OCI-LY1 (cell line): ENCODE data around the gene RALGPS1.

Source experiments
- H2AFZ ChIP-seq: fragments of 200-600 bp; sonication (generic), shearing (Covaris generic); 2 replicates; pipeline ENCODE4 v1.6.0; 2014; ENCODE audit warnings: antibody characterized with exemption, mild to moderate bottlenecking, low read length
- H3F3A ChIP-seq: fragments of 200-600 bp; sonication (generic), shearing (Covaris generic); 2 replicates; pipeline ENCODE4 v1.6.0; 2014; ENCODE audit warnings: mild to moderate bottlenecking, antibody characterized with exemption, low read length, moderate library complexity; ENCODE audit not compliant: insufficient read depth
- H3K27ac ChIP-seq: fragments of 200-600 bp; sonication (generic); 2 replicates; pipeline ENCODE4 v1.5.1; 2014; ENCODE audit warnings: low read length, mixed run types, mild to moderate bottlenecking, low read depth; ENCODE audit not compliant: poor library complexity, severe bottlenecking
- H3K27me3 ChIP-seq: fragments of 200-600 bp; sonication (generic); 2 replicates; pipeline ENCODE4 v1.6.0; 2014; ENCODE audit warnings: antibody characterized with exemption, mild to moderate bottlenecking, low read length, moderate library complexity; ENCODE audit not compliant: insufficient read depth
- H3K36me3 ChIP-seq: fragments of 200-600 bp; sonication (generic); 2 replicates; pipeline ENCODE4 v1.6.1; 2014; ENCODE audit warnings: mild to moderate bottlenecking, antibody characterized with exemption, low read length, moderate library complexity, mixed read lengths; ENCODE audit not compliant: insufficient read depth
- H3K4me1 ChIP-seq: fragments of 200-600 bp; sonication (generic); 2 replicates; pipeline ENCODE4 v1.5.1; 2014; ENCODE audit warnings: mild to moderate bottlenecking, low read length, moderate library complexity; ENCODE audit not compliant: insufficient read depth, severe bottlenecking
- H3K4me2 ChIP-seq: fragments of 200-600 bp; sonication (generic), shearing (Covaris generic); 2 replicates; pipeline ENCODE4 v1.6.1; 2014; ENCODE audit warnings: low read length
- H3K4me3 ChIP-seq: fragments of 200-600 bp; sonication (generic); 2 replicates; pipeline ENCODE4 v1.5.1; 2014; ENCODE audit warnings: low read length, low read depth, mild to moderate bottlenecking, mixed read lengths; ENCODE audit not compliant: poor library complexity, severe bottlenecking
- H3K79me2 ChIP-seq: fragments of 200-600 bp; shearing (Covaris generic); 2 replicates; pipeline ENCODE4 v1.6.1; 2016; ENCODE audit warnings: mixed run types, low read length, mixed read lengths; ENCODE audit not compliant: insufficient read depth
- H3K9ac ChIP-seq: fragments of 200-600 bp; sonication (generic), shearing (Covaris generic); 2 replicates; pipeline ENCODE4 v1.6.1; 2014; ENCODE audit warnings: mild to moderate bottlenecking, low read length, mixed read lengths
- H3K9me2 ChIP-seq: fragments of 200-600 bp; sonication (generic), shearing (Covaris generic); 2 replicates; pipeline ENCODE4 v1.6.1; 2014; ENCODE audit warnings: low read depth, mild to moderate bottlenecking, low read length, mixed read lengths
- H3K9me3 ChIP-seq: fragments of 200-600 bp; shearing (Covaris generic); 2 replicates; pipeline ENCODE4 v1.6.1; 2014; ENCODE audit warnings: low read length, mixed read lengths
- H4K20me1 ChIP-seq: fragments of 200-600 bp; sonication (generic), shearing (Covaris generic); 2 replicates; pipeline ENCODE4 v1.6.0; 2016; ENCODE audit warnings: mild to moderate bottlenecking, low read length; ENCODE audit not compliant: insufficient read depth
- EZH2 ChIP-seq: fragments of 200-600 bp; sonication (generic), shearing (Covaris generic); IDR thresholded peaks from 2 replicates; pipeline ENCODE4 v1.8.0; 2017; ENCODE audit warnings: borderline replicate concordance, mixed run types, mild to moderate bottlenecking, antibody characterized with exemption, low read length, moderate library complexity, mixed read lengths
- TF ChIP-seq, protein P1 (sequence below): fragments of 200-600 bp; sonication (generic), shearing (Covaris generic); IDR thresholded peaks from 2 replicates; pipeline ENCODE4 v1.5.1; 2017; ENCODE audit warnings: mild to moderate bottlenecking, antibody characterized with exemption, low read length, moderate library complexity, mixed read lengths

Gene RALGPS1

DNA sequence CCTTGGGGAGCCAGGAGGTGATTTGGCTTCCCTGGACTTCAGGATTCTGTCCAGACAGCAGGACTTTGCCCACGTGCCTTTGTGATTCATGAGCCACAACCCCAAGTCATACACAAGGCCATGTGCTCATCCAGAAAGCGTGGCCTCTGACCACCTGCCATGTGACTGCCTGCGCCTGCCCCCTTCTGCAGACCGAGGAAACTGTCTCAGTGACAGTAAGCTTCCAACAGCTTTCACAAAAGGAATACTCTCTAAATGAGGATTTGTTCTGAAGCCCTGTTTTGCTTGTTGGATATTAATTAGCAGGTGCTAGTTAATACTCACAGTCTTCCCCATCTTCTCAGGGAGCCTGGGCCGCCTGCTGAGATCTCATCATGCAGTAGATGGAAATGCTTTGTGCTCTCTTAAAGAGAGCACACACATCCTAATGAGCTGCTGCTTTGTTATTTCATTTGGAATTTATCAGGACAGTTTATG, 244.8 kb downstream of the RALGPS1 start:
- TF ChIP-seq, protein P1, sequence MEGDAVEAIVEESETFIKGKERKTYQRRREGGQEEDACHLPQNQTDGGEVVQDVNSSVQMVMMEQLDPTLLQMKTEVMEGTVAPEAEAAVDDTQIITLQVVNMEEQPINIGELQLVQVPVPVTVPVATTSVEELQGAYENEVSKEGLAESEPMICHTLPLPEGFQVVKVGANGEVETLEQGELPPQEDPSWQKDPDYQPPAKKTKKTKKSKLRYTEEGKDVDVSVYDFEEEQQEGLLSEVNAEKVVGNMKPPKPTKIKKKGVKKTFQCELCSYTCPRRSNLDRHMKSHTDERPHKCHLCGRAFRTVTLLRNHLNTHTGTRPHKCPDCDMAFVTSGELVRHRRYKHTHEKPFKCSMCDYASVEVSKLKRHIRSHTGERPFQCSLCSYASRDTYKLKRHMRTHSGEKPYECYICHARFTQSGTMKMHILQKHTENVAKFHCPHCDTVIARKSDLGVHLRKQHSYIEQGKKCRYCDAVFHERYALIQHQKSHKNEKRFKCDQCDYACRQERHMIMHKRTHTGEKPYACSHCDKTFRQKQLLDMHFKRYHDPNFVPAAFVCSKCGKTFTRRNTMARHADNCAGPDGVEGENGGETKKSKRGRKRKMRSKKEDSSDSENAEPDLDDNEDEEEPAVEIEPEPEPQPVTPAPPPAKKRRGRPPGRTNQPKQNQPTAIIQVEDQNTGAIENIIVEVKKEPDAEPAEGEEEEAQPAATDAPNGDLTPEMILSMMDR, result no peak
- TF ChIP-seq EZH2, result no peak
- Histone ChIP-seq H3K9ac (no peak overlapping the region), H4K20me1 (no peaks in the 10 kb centered on the region), H2AFZ (no peak overlapping the region), H3K4me1 (no peaks in the 10 kb centered on the region), H3K36me3 (no peaks in the 10 kb centered on the region), H3K79me2 (no peaks in the 10 kb centered on the region), H3K9me2 (no peaks in the 10 kb centered on the region), H3K4me2 (no peak overlapping the region), H3F3A (no peaks in the 10 kb centered on the region), H3K4me3 (no peak overlapping the region), H3K27me3 (no peaks in the 10 kb centered on the region), H3K27ac (no peak overlapping the region), H3K9me3 (no peaks in the 10 kb centered on the region)

DNA sequence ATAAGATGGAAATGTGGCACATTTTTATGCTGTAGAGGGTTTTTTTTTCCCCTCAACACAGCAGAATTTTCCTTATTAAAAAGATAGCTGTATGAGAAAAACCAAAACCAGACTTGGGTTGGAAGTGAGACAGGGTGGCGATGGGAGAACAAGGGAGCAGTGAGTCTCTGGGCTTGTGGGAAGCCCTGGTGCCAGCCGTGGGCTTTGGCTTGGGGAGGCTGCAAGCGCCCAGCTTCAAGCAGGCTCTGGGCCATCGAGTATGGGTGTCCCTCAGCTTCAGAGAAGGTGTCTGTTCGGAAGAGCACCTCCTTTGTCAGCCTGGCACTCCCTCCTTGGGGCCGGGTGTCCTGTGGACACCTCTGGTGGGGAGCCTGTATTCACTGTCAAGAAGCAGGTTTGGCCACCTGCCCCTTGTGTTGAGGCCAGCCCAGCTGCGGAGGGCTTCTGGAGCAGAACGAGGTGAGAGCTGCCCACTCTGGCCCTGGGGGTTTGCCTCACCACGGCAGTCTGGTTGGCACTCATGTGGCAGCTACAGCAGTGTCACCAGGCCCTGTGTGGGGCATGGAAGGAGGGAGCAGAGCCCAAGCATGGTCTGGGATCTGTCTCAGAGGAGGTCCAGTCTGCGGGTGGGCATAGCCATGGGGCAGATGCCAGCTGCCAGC, 245.5 kb downstream of the RALGPS1 start:
- no peaks in the 10 kb centered on the region for H3K27me3 ChIP-seq
- H3K9me3 ChIP-seq, result no peaks in the 10 kb centered on the region
- no peaks in the 10 kb centered on the region for H3K79me2 ChIP-seq
- H3K27ac ChIP-seq, result no peak overlapping the region
- TF ChIP-seq, protein P1, result no peak
- TF ChIP-seq EZH2, result no peak
- H3K4me1 ChIP-seq, result no peaks in the 10 kb centered on the region
- no peaks in the 10 kb centered on the region for H3F3A ChIP-seq
- no peak overlapping the region for H2AFZ ChIP-seq
- H3K9me2 ChIP-seq, result no peaks in the 10 kb centered on the region
- H3K4me3 ChIP-seq, result no peak overlapping the region
- H4K20me1 ChIP-seq, result no peaks in the 10 kb centered on the region
- no peaks in the 10 kb centered on the region for H3K36me3 ChIP-seq
- H3K4me2 ChIP-seq, result no peak overlapping the region
- no peak overlapping the region for H3K9ac ChIP-seq

DNA sequence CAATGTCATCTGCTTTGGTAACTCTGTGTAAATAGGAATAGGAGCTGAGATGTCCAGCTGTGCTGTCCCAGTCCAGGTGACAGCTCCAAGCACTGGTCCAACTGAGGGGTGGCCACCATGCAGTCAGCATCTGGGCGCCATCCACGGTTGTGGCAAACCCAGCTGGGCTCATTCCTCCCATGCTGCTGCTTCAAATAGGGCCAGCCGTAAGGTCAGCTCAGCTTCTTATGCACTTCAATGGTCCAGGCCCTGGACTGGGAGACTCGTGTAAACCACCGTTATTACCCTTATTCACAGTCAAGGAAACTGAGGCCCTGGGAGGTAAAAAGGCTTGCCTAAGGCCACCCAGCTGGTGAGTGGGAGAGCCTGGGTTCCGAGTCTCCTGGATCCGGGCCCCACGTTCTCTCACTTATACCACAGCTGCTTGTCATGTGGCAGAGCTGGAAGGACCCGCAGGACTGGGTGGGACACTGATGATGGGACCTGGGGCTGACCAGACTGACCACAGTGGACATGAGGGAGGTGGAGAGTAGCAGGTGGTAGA, 246.6 kb downstream of the RALGPS1 start:
- Histone ChIP-seq H3K79me2 (no peaks in the 10 kb centered on the region), H3K4me2 (no peak overlapping the region), H3K27me3 (no peaks in the 10 kb centered on the region), H3F3A (no peaks in the 10 kb centered on the region), H3K36me3 (no peaks in the 10 kb centered on the region), H3K4me1 (peaks cover 4% of the 10 kb centered on the region), H2AFZ (no peak overlapping the region), H3K9me2 (no peaks in the 10 kb centered on the region), H3K9me3 (no peaks in the 10 kb centered on the region), H4K20me1 (no peaks in the 10 kb centered on the region), H3K9ac (no peak overlapping the region), H3K4me3 (no peak overlapping the region), H3K27ac (no peak overlapping the region)
- TF ChIP-seq, protein P1, result no peak
- no peak for TF ChIP-seq EZH2
